Umbilical cord (tissue), 2 donors: ENCODE results near the gene MAP3K13. TPM values are rescaled to one million over a fixed set of nuclear protein-coding genes. Genes with fewer than 3 reads are reported as not detected.
"Not testable (repeated sequence)": the region's sequence is repeated elsewhere in the genome, so short reads cannot be mapped to it uniquely, and the experiment has no call there.

Experiments used
- DNase-seq: peaks from one replicate; pipeline ENCODE4 v3.0.0-alpha.2; 2015; ENCODE audit warnings: low spot score
- total RNA-seq: library from RNA; depleted of rRNA; stranded (reverse); fragments of >200 nt; gene quantifications from one replicate; pipeline ENCODE4 v1.2.3, GENCODE V29; 2014; ENCODE audit warnings: low replicate concordance; ENCODE audit not compliant: insufficient read depth

The MAP3K13 gene
- total RNA-seq, 1 donor from 2014 or later: 28.4 TPM

DNA sequence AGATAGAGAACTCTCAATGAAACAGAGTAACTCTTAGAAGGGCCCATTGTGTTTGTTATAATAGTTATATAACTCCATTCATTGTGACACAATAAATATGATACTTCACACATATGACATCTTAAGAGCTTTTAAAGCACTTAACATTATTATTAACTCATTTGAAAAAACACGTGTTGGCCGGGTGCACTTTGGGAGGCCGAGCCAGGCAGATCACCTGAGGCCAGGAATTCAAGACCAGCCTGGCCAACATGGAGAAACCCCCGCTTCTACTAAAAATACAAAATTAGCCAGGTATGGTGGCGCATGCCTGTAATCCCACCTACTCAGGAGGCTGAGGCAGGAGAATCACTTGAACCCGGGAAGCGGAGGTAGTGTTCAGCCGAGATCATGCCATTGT is 88.5 kb downstream of the MAP3K13 start:
- not testable (repeated sequence) for DNase-seq

DNA sequence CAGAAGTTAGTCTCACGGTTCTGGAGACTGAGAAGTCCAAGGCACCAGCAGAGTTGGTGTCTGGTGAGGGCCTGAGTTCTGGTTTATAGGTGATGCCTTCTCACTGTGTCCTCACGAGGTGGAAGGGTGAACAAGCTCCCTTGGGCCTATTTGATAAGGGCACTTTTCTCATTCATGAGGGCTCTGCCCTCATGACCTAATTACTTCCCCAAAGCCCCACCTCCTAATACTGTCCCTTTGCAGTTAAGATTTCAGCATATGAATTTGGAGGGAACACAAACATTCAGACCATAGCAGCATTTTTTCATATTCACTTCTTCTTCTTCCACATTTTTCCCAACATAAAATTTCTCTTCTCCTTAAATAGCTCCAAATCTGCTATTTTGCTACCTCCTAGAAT is 94.4 kb downstream of the MAP3K13 start:
- no peak for DNase-seq

DNA sequence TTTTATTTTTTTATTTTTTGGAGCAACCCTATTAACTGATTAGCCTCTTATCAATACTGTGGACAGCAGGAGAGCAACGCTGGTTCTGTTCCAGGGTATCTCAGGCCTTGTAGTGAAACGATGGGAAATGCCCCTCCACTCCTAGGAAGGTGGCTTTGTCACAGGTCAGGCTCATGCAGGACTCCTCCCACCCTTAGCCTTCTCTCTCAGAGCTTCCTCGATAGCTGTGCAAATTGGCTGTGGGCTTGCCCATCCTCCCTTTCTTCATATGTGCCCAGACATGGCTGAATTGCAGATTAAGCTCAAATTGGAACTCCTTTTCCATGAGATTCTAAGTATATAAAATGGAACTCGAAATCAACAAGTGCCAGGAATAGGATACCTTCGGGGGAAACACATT is 97.4 kb downstream of the MAP3K13 start:
- no peak for DNase-seq

DNA sequence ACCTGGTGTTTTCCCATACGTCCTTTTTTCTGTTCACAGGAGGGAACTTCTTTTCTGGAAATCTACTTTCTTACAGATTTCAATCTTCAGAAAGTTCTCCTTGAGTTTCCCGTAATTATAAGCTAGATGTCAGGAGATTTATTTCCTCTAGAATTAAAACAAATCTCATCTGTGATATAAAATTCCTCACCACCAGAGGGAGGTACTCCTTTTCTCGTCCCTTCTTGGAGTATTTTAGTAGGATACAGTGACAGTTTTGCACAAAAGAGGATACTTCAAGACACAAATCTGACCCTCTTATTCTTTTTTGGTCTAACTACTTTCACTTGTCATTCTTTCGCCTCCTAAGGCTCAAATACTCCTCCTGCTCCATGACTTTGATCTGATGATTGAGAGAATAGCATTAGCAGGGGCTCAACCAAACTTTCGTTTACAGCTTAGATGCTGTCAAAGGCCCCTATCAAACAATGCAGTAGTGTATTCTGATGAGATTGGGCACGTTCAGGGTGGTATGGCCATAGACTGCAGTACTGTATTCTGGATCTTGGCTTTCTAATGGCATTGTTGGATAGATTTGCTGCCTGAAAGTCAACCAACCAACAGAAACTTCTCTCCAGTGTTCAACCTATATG is 97.9 kb downstream of the MAP3K13 start:
- no peak for DNase-seq

DNA sequence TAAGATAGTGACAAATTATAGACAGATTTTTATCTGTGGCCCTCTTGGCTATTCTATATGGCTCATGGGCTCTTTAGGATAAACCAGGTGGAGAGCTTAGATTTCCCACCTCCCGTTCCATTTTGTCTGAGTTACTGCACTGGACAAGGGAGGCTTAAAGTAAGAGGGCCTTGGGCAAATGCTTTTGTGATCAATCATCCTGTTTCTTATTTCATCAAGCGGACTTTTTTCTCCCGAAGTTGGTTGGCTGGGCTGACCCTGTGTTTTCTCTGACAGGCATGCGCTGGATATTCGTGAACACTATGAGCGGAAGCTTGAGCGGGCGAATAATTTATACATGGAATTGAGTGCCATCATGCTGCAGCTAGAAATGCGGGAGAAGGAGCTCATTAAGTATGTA is 102.5 kb downstream of the MAP3K13 start:
- DNase-seq: no peak

DNA sequence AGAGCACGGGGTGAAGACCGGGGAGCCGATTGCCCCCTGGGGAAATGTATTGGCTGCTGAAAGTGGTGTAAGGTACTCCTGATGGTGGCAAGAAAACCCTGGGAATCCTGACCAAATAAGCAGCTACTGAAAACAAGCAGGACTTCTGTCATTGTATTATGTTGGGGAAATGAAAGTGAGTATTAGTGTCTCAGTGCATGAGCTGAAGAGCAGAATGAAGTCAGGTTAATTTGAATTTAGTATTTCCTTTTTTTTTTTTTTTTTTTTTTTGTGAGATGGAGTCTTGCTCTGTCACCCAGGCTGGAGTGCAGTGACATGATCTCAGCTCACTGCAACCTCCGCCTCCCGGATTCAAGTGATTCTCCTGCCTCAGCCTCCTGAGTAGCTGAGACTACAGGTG is 103.2 kb downstream of the MAP3K13 start:
- DNase-seq: not testable (repeated sequence)

DNA sequence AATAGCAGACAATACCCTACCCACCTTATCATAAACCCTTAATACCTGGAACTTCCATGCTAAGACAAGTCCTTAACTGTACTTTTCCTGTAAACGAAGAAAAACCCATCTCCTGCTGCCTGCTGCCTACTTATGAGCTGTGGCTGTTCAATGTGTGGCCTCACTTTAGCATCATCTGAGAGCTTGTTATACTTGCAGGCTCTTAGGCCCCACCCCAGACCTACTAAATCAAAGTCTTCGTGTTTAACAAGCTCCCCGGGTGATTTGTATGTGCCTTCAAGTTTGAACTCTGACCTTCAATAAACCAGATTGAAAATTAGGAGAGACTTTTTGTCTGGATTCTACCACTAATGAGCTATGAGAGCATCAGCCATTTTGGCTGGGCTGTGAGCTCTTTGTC is 106.6 kb downstream of the MAP3K13 start:
- no peak for DNase-seq

DNA sequence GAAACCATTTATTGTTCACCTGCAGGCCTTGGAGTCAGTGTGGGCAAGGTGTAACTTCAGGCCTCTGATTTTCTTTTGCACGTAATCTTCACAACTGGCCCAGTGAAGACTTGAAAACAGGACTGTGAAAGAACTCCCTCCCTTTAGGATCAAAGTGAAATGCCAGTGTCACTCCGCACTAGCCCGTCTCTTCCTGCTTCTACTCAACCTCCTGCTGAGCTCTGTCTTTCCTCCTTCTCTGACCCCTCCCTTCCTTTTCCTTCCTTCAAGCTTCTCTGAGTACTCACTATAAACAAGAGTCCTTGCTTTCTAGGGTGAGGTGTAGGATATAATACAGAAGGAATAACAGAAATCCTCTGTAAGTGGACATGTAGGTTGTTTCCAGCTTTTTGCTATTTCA is 107.4 kb downstream of the MAP3K13 start:
- no peak for DNase-seq

DNA sequence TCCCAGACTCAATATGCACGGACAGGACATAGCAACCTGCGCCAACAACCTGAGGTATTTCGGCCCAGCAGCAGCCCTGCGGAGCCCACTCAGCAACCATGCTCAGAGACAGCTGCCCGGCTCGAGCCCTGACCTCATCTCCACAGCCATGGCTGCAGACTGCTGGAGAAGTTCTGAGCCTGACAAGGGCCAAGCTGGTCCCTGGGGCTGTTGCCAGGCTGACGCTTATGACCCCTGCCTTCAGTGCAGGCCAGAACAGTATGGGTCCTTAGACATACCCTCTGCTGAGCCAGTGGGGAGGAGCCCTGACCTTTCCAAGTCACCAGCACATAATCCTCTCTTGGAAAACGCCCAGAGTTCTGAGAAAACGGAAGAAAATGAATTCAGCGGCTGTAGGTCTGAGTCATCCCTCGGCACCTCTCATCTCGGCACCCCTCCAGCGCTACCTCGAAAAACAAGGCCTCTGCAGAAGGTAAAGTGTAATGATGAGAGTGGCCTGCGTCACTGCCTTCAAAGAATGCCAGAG is 110.4 kb downstream of the MAP3K13 start:
- DNase-seq: no peak

DNA sequence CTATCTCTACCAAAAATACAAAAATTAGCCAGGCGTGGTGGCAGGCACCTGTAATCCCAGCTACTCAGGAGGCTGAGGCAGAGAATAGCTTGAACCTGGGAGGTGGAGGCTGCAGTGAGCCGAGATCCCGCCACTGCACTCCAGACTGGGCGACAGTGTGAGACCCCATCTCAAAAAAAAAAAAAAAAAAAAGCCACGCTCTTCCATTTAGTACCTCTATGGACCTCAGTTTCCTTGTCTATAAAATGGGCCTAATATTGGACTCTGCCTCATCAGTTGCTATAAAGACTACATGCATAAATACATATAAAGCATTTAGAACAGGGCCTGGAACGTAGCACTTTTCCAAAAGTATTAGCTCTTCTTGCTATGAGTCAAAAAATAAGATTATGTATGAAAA is 112.0 kb downstream of the MAP3K13 start:
- not testable (repeated sequence) for DNase-seq

DNA sequence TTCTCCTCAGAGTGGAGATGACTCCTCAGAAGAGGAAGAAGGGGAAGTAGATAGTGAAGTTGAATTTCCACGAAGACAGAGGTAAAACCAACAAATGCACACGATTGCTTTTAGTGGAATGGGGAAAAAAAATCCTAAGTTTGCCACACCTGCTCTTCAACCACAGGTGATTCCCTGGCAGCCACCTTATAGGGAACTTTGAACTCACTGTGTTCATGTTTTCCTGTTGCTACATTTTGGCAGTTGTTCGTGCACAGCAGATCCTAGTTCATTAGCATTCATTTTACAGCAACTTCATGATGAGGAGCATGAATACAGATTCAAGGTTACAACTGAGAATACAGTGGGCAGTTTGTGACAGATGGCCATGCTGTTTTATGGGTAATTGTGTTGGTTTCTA is 114.4 kb downstream of the MAP3K13 start:
- DNase-seq: no peak

DNA sequence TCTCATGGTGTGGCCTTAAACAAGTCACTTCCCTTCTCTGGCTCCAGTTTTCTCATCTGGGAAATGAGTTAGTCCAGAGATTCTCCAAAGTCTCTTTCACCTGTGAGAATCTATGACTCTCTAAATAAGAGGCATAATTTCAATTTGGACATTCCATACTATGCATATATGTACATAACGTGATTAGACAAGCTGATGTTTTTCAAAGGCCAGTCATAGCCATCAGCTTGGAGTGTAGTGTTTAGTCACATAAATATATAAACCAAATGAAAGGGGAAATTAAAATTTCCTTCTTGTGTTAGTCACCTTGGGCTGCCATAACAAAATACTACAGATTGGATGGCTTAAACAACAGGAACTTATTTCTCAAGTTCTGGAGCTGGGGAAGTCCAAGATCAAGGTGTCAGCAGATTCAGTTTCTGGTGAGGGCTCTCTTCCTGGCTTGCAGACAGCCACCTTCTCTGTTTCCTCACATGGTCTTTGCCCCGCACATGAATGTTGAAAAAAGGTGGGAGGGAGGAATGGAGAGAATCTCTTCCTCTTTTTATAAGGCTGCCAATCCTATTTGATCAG is 116.5 kb downstream of the MAP3K13 start:
- no peak for DNase-seq

DNA sequence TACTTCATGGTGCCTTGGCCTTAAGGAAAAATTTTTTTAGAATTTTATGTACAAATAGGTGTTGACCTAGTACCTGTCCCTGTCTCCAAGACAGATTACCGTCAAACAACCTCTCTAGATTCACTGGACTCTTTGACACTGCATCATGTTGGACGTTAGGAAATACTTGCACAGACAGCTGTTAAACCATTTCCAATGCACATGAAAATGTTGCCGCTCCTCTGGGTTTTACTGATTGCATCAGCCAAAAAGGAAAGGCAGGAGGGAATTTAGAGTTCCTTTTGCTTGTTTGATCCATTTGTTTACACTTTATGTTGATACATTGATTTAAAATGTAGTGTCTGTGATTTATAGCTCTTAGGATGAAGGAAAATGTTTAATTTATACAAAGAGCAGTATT is 121.4 kb downstream of the MAP3K13 start:
- no peak for DNase-seq

DNA sequence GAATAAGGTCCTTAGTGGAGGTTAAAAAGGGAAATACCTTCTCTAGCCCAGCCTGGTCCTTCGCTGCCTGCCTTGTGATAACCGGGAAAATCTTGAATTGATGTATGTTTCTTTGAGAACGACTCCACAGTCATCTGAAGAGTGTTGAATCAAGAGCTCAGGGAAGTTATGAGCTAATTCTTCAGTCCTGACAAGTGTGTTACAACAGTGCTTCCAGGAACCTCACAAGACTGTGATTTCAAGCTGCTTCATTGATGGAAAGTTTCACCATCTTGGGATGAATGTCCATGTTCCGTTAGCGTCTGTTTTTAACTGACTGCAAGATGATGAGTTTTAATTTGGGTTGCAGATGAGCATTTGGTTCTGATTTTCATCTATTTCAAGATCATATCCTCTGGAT is 123.5 kb downstream of the MAP3K13 start:
- DNase-seq: no peak

DNA sequence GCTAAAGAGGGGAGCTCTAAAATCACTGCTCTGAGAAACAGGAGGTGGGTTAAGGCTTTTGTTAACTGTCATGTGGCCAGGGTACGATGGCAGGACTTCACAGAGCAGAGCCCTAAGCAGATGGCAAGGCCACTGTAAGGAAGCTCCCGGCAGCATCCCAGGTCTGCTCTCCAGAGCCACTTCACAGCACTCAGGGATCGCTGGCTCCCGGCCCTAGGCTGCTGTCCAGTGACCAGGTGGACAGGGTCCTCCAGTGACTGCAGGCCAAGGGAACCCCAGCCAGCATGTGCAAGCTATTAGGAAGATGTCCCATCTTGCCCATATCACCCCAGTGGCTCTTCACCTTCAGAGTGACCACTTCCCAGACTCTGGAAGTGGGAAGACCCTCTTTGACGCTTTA is 125.5 kb downstream of the MAP3K13 start:
- DNase-seq: no peak

DNA sequence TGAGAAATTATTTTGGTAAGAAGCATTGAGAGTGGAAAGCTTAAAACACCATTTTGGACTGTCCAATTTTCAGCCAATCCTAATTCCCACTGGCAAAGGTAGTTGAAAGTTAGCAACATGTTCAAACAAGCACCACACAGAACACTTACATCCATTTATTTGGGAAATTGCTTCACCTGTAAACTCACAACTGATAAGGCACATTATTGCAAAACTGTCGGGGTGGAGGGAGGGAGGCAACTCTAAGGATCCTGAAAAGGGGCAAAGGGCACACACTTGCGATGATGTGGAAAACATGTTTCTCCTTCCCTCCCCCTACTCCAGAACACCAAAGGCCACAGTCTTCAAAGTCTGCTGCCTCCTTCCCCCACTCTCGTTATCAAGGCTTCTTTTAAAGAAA is 126.5 kb downstream of the MAP3K13 start:
- DNase-seq: no peak

DNA sequence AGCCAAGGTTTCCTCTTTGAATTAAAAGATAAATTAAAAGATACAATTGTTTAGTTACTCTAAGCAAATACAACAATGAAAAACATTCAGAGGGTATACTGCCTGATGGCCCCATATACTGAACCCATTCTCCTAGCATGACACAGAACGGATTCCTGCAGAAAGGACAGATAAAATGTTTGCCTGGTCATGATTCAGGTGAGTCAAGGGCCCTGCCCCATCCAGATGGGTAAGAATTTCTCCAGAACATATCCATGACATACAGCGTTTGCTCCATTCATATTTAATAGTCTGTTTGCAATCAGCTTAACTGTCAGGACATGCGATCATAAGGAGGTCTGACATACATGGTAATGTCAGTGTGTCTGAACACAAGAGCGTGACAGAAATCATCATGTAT is 127.3 kb downstream of the MAP3K13 start:
- DNase-seq: no peak

DNA sequence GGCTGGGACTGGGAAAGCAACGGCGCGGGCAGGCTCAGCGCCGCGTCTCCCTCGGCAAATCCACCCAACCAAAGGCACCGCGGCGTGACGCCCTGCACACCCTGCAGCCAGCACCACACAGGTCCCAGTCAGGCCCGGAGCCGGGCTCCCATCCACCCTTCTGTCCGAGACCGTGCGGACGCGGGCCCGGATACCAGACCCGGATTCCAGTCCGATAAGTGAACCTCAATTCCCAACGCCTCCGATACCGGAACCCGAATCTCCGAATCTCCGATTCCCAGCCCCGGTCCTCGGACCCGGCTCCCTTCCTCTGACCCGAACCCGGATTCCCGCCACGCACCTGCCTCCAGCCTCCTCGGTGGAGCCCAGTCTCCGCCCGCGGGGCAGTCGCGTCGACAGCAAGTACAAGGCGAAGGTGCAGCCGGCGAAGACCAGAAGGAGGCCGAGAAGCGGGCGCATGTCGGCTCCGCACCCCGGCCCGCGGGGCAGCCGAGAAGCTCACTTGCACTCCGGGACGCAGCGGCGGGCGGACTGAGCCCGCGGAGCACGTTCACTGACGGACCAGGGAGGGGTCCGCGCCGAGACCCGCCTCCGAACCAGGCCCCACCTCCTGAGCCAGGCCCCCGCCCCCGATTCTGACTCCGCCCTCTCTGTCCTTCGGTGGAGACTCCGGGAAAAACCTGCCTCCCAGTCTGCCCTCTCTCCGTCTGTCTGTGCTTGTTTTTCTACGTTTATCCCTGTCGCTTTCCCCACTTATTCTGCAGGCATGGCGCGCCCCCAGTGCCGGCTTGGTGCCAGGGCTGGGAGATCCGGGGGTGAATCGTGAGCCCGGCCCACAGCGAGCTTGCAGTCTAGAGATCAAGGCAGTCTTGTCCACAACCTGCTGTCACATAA is 135.8 kb downstream of the MAP3K13 start, which contains the start of gene TMEM41A:
Gene TMEM41A (minus strand): TSS at position 533 of the 894 bp plus-strand sequence. CDS start 74 bp downstream, at position 459.
- DNase-seq: peak; percentile 92

DNA sequence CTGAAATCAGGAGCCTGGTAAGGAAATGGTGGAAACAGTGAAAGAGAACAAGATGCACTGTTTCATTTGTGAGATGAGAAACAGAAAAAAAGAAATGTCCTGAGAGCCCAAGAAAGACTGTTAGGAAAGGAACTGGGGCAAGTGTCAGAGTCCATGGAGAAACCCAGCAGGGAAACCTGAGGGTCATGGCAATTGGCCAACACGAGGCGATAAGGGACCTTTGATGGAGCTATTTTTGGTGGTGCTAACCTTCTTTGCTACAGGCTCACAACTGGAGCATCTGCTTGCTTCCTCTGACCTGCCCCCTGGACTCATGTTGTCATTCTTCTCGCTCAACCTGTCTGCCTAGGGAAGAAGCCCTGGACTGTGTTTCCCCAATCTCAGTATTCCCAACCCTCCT is 140.1 kb downstream of the MAP3K13 start:
- no peak for DNase-seq

DNA sequence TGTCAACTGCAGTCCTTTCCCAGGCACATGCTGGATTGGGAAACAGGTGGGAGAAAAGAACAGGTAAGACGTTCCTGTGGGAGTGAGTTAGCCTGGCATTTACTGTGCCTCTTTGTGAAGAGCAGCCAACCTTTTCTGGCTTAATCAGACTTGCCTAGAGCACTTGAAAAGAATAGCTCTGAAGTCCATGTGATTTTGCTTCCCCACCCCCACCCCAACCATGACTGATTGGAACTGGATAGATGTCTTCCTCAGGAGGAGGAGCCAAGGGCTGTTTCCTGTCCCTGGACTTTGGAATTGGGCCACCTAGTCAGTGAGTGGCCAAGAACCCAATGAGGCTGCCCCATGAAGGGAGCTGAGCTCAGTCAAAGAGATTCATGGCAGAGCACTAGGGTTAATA is 140.6 kb downstream of the MAP3K13 start:
- DNase-seq: no peak

DNA sequence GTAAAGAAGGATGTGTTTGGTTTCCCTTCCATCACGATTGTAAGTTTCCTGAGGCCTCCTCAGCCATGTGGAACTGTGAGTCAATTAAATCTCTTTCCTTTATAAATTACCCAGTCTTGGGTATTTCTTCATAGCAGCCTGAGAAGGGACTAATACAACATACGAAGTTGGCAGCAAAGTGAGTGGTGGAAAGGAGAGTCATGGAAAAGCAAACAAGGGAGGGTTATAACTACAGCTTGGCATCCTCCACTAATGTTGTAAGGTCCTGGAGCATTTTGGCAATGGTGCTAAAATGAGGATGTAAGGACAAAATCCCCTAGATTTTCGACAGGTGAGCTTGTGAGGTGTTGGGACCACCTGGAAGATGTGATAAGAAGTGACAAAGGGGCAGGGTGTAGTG is 141.7 kb downstream of the MAP3K13 start:
- no peak for DNase-seq

DNA sequence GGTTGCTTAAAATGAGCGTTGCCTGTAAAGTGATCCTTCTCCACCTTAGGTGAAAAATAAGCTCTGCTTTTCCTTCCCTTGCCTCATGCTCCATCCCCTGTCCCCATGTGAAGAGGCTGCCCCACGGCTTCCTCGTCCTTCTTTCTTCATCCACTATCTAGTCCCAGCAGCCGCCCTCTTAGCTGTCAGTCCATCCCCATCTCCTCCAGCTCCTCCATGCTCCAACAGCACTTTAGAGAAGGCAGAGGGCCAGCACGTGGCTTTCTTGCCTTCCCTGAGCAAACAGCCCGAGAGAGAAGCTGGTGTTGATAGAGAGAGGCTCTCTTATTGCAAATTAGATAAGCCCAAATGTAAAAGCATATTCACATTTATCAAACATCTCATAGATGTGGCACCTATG is 144.9 kb downstream of the MAP3K13 start:
- no peak for DNase-seq
